Adipocyte (in vitro differentiated cells): ENCODE measurements around the gene AKIRIN2.

Source experiments
- DNase-seq: peaks from one replicate; pipeline ENCODE4 v3.0.0-alpha.2; 2015; ENCODE audit warnings: low read depth
- H3K27me3 ChIP-seq: replicated peaks from 2 replicates; pipeline ENCODE4 v1.7.0; 2013; ENCODE audit warnings: mild to moderate bottlenecking, low read length, moderate library complexity; ENCODE audit not compliant: control insufficient read depth, insufficient read depth
- H3K36me3 ChIP-seq: 2 replicates; pipeline ENCODE4 v1.7.0; 2013; ENCODE audit warnings: low read length, mild to moderate bottlenecking, moderate library complexity; ENCODE audit not compliant: control insufficient read depth, insufficient read depth, severe bottlenecking
- H3K4me1 ChIP-seq: 2 replicates; pipeline ENCODE4 v1.7.0; 2013; ENCODE audit warnings: mild to moderate bottlenecking, low read length, moderate library complexity; ENCODE audit not compliant: control insufficient read depth, insufficient read depth
- H3K4me3 ChIP-seq: 2 replicates; pipeline ENCODE4 v1.7.0; 2013; ENCODE audit warnings: mild to moderate bottlenecking, low read length, moderate library complexity
- H3K9ac ChIP-seq: 2 replicates; pipeline ENCODE4 v1.7.0; 2013; ENCODE audit warnings: mild to moderate bottlenecking, low read length, moderate library complexity
- H3K9me3 ChIP-seq: 2 replicates; pipeline ENCODE4 v1.7.0; 2013; ENCODE audit warnings: mild to moderate bottlenecking, low read length, moderate library complexity; ENCODE audit not compliant: control insufficient read depth

AKIRIN2 gene

GRCh38 chr6:87701676-87702588, at the start of gene AKIRIN2:
Gene AKIRIN2, minus strand, starts transcription at chr6:87702233. Its CDS starts 549 bp downstream, at chr6:87701684.
- Histone ChIP-seq H3K9ac (peak within 1 kb of the TSS; percentile 97), H3K4me1 (peaks cover 20% of the 10 kb centered on the region), H3K36me3 (no peaks in the 10 kb centered on the region), H3K4me3 (peak within 1 kb of the TSS; percentile 98), H3K27me3 (no peaks in the 10 kb centered on the region), H3K9me3 (no peaks in the 10 kb centered on the region)
- DNase-seq: peak; percentile 100

DNA sequence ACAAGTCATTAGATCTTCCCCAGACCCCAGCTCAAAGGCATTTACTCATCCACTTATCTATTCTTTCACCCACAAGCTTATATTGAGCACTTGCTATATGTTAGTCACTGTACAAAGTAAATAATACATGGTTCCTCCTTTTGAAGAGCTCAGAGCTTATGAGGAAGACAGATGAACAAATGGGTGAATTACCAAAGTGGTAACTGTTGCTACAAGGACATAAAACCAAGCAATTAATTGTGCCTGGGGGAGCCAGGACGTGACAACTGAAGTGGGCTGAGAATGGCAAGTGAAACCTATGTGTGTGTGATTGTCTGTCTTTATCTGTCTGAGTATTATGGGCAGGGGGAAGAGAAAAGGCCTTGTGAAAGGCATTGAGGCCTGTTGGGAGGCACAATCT, 45.6 kb upstream of the AKIRIN2 start:
- H3K36me3 ChIP-seq: no peaks in the 10 kb centered on the region
- no peaks in the 10 kb centered on the region for H3K9me3 ChIP-seq
- H3K4me1 ChIP-seq: no peaks in the 10 kb centered on the region
- DNase-seq: no peak
- H3K27me3 ChIP-seq: no peaks in the 10 kb centered on the region
- no peak overlapping the region for H3K4me3 ChIP-seq
- no peak overlapping the region for H3K9ac ChIP-seq

- Histone ChIP-seq H3K27me3 (no peaks in the 10 kb centered on the region), H3K9ac (no peak overlapping the region), H3K9me3 (no peaks in the 10 kb centered on the region), H3K36me3 (no peaks in the 10 kb centered on the region), H3K4me1 (no peaks in the 10 kb centered on the region), H3K4me3 (no peak overlapping the region)
- peak; percentile 55 for DNase-seq
These were observed 44.1 kb upstream of the AKIRIN2 start for GRCh38 chr6:87745966-87746721.

DNA sequence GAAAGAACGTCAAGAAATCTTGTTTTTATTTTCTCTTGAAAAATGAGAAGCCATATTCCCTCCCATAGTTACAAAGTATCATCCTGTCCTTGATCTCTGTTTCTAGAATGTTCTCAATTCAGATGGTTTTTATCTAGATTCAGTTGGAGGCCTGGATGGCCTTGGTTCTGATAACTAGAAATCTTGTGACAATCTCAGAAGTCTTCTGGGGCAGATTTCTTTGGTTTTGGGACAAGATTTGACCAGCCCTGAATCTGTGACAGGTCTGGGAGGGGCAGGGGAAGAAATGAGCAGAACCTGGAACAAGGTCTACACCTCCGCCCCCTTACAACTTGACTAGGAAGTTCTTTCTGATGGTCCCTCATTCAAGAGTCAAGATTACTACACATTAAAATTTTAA, 41.4 kb upstream of the AKIRIN2 start:
- DNase-seq: no peak
- Histone ChIP-seq H3K27me3 (no peaks in the 10 kb centered on the region), H3K4me1 (no peaks in the 10 kb centered on the region), H3K9ac (no peak overlapping the region), H3K4me3 (no peak overlapping the region), H3K36me3 (no peaks in the 10 kb centered on the region), H3K9me3 (no peaks in the 10 kb centered on the region)

DNA sequence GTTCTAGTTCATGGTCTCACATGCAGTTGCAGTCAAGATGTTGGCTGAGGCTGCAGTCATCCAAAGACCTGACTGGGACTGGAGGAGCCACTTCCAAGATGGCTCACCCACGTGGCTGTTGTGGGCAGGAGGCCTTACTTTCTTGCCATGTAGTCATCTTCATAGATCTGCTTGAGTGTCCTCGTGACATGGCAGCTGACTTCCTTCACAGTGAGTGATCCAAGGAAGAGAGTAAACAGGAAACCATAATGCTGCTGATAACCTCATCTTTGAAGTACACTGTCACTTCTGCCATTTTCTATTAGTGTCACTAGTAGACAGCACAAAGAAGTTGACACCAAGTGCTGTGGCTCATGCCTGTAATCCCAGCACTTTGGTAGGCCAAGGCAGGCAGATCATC, 40.1 kb upstream of the AKIRIN2 start:
- no peak overlapping the region for H3K9ac ChIP-seq
- H3K27me3 ChIP-seq: no peaks in the 10 kb centered on the region
- no peaks in the 10 kb centered on the region for H3K4me1 ChIP-seq
- H3K36me3 ChIP-seq: no peaks in the 10 kb centered on the region
- no peak overlapping the region for H3K4me3 ChIP-seq
- no peaks in the 10 kb centered on the region for H3K9me3 ChIP-seq
- DNase-seq: no peak

- Histone ChIP-seq H3K9me3 (no peaks in the 10 kb centered on the region), H3K4me1 (no peaks in the 10 kb centered on the region), H3K36me3 (no peaks in the 10 kb centered on the region), H3K27me3 (no peaks in the 10 kb centered on the region), H3K4me3 (no peak overlapping the region), H3K9ac (no peak overlapping the region)
- DNase-seq: no peak
These were observed 39.1 kb upstream of the AKIRIN2 start for GRCh38 chr6:87741001-87741650.

DNA sequence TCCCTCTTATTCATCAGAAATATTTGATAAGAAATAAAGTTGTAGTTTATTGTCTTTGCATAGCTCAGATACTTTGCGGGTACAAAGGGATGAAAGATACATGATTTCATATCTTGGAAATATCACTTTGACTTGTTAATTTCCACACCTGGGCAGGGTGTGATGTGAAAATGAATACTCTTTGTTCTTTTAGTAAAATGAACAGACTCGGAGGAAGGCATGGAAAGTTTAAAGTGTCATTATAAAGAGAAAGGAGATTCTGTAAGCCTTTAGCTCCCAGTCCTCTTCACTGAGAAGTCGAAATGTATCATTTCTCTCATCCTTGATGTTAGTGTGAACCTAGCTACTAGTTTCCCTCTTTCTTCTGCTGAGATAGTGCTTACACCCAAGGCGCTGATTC, 36.7 kb upstream of the AKIRIN2 start:
- Histone ChIP-seq H3K27me3 (no peaks in the 10 kb centered on the region), H3K9ac (no peak overlapping the region), H3K36me3 (no peaks in the 10 kb centered on the region), H3K4me3 (no peak overlapping the region), H3K4me1 (no peaks in the 10 kb centered on the region), H3K9me3 (no peaks in the 10 kb centered on the region)
- DNase-seq: no peak

DNA sequence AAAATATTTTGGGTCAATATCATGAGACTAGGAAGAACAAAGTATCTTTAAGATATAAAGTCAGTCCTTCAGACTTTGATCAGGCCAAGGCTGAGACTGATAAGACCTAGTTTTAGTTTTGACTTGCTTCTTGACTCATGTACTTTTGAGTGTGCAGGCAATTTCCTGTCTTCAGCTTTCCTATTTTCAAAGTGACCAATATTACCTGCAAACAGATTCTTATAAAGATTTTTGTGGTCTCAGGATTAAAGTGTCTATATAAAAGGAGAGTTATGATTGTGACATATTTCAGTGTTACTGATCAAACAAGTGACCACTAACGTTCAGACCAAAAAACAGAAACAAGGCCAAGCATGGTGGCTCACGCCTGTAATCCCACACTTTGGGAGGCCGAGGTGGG, 36.0 kb upstream of the AKIRIN2 start:
- Histone ChIP-seq H3K9me3 (no peaks in the 10 kb centered on the region), H3K4me1 (no peaks in the 10 kb centered on the region), H3K36me3 (no peaks in the 10 kb centered on the region), H3K27me3 (no peaks in the 10 kb centered on the region), H3K4me3 (no peak overlapping the region), H3K9ac (no peak overlapping the region)
- DNase-seq: no peak

- Histone ChIP-seq H3K4me3 (no peak overlapping the region), H3K9ac (no peak overlapping the region), H3K4me1 (peaks cover 6% of the 10 kb centered on the region), H3K36me3 (no peaks in the 10 kb centered on the region), H3K9me3 (no peaks in the 10 kb centered on the region), H3K27me3 (no peaks in the 10 kb centered on the region)
- DNase-seq: no peak
These were observed 34.9 kb upstream of the AKIRIN2 start for GRCh38 chr6:87736809-87737540.

DNA sequence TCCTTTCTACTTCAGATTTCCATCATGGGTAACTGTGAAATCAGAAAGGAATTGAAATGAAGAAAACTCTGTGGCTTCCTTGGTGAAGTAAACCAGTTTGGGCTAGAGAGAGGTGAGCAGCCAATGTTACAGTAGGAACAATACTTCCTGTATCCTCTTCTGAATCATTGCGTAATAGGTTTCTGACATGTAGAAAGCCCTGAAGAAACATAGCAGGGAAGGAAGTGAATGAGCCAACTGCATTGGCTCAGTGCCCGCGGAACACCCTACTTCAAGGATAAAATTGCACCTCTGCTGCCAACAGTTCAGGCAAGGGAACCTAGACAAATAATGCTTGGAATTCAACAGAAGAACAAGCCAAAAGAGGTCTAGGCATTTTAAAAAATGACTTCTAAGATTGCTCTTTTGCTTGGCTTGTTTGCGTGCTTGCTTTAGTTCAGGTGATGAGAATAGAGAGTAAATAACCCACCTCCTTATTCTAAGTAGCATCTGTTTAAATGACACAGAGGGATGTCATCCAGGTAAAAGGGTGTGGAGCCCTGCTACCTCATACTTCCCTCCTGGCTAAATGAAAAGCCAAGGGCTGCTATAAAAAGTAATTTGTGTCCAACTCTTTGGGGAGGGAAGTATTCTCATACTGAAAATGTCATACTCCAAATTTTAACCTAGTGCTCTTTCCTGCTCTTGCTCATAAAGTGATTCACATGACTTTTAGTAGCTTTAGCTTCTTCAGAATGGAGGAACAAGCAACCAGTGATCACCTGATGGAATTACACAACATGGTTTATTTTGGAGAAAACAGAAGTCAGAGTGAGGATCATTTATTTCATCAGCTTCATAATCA, 30.0 kb upstream of the AKIRIN2 start:
- Histone ChIP-seq H3K27me3 (no peaks in the 10 kb centered on the region), H3K4me3 (peak overlapping the region; percentile 25), H3K9ac (no peak overlapping the region), H3K4me1 (peaks cover 22% of the 10 kb centered on the region), H3K36me3 (no peaks in the 10 kb centered on the region), H3K9me3 (no peaks in the 10 kb centered on the region)
- peak; percentile 97 for DNase-seq
